Stimulated activated CD4-positive, alpha-beta T cell treated with anti-CD3 and anti-CD28 coated beads, Interleukin-2, amount 100 ng/mL, for 4 hours (primary cell): Measurements from ENCODE around the gene MDP1.

Experiments
- DNase-seq: peaks from one replicate; pipeline ENCODE4 v3.0.0-alpha.2; 2020; ENCODE audit warnings: low read depth

Gene MDP1

DNA sequence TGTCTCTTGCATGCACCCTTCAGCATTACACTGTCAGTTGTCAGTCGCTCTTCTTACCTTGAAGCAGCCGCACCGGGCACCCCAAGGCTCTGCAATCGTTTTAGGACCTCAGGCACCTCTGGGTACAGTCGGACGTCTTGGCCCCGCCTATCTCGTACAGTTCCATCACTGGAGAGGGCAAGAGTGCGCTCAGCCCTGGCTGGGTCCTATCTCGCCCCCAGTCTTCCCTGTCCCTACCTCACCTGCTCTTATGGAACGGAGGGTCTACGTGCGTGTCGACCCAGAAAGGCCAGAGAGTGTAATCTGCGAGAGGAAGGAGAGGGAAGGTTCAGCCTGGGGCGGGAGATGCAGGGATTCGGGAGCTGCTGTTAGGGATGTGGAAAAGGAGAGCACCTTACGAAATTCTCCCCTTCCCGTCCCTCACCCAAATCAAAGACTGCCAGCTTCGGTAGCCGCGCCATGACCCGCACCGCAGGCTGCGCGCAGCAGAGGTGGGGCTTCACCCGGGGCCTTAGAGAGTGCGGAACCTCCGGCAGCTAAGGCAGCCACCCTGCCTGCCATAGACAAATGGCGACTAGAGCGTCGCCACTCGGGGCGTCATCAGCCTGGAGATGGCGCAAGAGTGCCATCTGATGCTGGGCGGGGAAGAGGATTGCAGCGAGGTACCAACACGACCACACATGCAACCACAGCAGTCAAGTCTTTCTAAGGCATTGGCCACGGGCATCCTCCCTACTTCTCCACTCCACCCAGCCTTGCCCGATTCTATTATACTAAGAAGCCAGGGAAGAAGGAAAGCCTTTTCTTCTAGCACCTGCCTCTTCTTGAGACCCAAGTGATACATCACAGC lies at the start of gene MDP1:
Gene MDP1, minus strand, starts transcription at position 572 of the 850 bp plus-strand sequence. Its CDS starts 111 bp downstream, at position 461.
- DNase-seq: peak; percentile 78

DNA sequence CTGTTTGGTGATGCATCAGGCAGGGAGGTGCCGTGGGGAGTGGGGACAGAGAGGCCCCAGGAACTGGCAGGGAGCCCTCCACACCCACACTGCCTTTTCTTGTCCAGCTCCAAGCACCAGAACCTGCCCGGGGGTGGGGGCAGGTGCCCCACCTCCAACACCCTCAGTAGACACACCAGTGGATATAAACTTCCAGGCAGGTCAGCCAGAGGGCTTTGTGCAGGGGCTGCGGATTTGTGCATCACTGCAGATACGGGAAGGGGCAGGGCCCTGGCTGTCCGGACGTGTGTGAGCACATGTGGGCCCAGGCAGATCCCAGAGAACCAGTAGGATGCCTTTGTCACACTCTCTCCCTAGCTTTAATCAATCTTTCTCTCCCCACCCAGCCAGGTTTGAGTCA lies 48.4 kb upstream of the MDP1 start:
- no peak for DNase-seq

DNA sequence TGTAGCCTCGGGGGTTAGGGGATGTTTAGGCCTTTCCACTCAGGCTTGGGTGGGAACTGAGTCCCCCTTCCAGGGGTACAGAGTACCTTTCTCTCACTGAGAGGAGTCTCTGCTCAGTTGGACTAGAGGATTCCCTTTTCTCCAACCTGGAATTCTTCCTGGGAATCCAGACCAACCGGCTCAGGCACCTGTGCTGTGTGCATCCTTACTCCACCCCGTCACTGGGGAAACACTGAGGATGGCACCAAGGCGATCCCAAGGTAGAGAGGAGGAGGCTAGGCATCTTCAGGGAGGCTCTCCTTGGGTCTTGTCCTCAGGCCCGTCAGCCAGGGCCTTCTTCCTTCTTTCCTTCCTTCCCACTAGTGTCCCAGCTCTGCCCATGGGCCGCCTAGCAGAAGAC lies 48.0 kb upstream of the MDP1 start:
- no peak for DNase-seq

DNA sequence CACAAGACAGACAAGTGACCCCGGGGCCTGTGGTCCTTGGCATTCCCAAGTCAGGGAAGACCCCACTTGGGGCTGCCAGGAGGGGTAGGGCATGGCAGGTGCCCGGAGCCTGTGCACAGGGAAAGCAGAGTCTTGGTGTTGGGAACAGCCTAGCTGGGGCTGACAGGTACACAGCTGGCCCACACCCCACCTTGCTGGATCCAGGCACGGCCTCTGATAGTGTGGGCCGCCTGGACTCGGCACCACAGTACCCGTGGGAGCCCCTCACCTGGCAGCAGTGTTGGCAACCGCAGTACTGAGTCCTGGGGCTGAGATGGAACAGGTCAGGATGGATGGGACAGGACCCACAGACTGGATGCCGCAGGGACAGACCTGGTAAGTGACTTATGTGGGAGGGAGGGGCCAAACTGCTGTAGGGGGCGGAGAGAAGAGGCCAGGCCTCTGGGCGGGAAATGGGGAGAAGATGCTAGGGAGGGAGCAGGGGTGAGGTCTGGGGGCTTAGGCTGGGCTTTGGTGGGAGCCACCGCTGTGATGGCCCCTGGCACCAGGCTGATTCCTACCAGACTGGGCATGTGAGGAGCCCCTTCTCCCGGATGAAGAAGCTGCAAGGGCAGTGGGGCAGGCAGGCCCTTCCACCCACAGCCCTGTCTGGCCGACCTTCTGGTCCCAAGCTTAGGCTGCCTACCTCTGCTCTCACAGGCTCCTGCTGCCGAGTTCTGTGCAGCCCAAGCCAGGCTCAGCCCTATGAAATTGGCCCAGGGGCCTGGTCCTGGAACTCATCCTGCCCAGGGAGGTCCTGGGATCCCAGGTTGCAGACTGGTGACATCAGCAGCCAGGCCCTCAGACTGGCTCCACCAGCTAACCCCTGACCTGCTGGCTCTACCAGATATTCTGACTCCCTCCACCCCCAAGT lies 47.2 kb upstream of the MDP1 start, which contains the start of gene TGM1:
Gene TGM1, minus strand, starts transcription at position 357 of the 913 bp plus-strand sequence. CDS start 825 bp downstream, outside the sequence.
- DNase-seq: no peak

DNA sequence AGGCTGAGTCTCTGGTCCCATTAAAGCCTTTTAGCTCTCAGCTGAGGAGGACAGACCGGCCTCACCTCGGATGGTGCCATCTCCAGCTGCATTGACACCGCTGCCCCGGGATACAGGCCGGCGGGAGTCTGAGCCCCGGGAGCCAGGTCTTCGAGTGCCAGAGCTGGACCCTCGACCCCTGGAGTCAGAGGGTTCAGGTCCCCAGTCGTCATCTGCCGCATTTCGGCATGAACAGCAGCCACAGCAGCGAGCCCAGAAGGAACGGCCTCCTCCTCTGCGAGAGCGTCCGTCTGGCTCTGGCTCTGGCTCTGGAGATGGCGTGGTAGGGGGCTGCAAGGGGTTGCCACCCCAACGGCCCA lies 46.1 kb upstream of the MDP1 start:
- no peak for DNase-seq

DNA sequence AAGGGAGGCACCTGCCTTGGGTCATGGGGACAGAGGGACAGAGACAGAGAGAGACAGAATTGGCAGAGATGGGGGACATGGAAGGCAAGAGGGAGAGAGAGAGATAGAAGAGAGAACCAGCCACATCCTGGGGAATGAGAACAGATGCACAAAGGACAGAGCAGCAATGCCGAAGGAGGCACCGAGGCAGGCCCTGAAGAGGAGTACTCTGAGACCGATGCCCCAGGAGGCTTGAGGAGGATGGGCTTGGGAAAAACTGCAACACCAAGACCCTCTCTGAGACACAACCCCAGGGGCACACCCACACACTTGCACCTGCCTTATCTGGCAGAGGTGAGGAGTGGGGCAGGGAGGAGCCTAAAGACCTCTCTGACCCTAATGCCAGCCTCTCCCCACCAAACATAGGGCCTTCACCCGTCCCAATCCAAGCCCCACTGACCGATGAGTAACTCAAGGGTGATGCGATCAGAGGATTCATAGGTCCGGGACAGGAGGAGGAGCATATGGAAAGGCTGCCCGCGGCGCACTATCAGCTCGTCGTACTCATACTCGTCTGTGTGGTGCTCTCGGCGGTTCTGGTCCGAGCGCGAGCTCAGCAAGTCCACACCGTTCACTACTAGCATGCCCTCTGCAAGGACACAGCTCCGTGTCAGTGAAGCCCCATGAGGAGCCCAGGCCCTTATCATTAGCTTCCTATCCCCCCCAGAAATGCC lies 45.5 kb upstream of the MDP1 start:
- DNase-seq: no peak

DNA sequence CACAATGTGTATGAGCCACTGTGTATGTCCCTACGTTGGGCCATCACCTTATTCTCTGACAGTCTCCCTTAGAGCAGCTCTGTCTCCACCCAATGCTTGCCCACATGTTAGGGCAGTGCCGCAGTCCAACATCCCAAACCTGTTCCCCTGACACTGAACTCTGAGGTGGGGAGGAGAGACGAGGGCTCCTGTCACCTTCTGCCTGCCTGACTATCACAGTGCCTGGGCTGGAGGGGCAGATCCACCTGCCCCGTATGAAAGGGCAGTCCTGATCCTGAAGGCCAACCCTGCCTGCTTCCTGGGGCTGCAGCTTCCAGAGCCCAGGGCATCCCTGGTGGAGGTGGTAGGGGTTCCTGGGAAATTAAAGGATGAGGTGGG lies 44.9 kb upstream of the MDP1 start:
- no peak for DNase-seq

DNA sequence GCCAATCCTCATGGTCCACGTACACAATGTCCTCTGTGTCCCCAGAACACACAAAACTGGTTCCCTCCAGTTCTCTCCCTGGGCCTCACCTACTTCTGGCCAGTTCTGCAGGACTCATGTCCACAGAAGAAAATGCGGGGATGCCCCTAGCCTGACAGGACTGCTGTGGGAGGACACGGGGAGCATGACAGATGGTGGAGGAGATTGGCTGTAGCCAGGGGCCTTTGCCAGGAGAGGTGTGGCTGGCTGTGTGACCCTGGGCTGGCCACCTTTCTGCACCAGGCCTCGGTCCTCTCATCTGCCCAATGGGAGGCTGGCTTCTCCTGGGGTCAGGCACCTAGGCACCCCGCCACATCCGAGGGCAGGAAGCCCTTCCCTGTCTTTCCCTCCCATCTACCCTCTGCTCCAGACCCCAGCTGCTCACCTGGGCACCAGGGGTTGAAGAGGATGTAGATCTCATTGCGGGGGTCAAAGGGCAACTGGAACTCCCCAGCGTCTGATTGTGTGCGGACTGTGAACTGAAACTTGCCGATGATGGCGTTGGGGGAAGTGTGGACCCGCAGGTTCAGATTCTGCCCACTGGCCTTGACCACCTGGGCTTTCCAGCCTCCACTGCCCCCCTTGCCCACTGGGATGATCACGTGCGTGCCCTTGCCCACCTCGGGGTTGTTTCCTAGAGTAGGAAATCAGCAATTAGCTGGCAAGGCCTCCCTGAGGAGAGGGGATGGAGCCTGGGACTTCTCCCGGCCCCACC lies 44.3 kb upstream of the MDP1 start:
- no peak for DNase-seq

DNA sequence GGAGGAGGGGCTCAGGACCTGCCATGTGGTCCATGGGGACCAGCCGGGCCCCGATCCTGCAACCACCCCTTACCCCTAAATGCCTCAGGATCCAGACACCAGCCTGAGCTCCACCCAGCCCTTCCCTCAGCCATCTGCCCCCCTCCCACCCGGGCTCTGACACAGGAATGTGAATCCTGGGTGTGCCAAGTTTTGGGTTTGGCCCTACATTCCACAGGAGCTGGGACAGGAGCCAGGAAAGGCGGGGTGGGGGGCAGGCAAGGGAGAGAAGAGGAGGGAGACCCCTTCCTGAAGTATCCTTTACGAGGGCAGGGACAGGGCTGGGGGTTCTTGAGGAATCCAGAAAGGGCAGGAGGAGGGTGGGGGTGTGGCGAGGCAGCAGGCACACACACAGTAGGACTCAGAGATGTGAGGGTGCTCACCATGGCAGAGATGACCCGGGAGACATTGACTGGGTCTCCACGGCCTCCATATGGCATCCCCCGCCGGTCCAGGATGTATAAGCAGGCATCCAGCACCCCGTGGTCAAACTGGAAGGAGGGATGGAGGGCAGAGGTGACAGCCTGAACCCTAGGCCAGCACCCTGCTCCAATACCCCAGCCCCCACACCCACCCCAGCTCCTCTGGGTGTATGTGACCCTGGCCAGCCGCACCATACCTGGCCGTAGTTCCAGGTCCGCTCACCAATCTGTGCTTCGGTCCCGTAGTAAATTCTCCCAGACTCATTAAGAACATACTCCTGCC lies 43.6 kb upstream of the MDP1 start:
- no peak for DNase-seq

DNA sequence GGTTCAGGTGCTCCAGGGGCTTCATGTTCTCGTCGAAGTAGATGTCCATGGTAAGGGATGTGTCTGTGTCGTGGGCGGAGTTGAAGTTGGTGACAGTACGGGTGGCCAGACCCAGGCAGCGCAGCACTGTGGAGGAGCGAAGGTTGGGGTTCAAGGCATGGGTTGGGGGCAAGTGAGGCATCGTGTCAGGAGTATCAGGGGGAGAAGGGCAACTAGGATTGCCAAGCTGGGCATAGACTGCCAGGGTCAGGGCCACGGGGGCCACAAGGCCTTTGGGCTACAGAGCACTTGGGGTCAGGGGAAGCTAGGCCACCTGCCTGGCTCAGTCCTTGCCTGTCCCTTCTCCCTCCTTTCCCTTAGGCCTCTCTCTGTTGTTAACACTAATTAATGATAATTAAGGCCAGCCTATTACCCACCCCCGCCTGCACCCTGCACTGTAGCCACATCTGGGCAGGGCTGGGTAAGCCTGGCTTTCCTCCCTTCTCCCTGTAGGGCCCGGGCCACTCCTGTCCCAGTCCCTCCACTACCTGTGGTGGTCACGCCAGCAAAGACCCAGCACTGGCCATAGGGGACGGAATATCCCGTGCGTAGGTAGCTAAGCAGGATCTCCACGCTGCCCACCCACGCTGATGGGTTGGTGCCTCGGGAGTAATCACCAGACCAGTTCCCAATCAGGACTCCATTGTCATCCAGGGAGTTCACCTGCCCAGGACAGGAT lies 42.8 kb upstream of the MDP1 start:
- no peak for DNase-seq

DNA sequence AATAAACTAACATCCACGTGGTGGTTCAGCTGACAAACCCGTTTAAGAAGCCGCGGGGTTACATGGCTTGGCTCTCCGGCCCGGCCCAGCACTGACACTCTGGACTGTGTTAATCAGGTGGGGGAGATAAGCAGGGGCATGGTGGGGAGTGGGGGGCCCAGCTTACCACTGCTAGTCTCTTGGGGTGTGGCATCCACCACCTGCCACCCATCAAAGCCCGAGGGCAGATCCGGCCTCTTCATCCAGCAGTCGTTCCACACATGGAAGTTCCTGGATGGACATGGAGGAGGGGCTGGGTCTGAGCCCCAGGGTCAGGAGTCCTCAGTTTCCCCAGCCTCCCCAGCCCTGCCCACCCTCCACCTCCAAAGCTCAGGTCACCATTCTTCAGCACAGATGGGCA lies 42.3 kb upstream of the MDP1 start:
- DNase-seq: no peak

DNA sequence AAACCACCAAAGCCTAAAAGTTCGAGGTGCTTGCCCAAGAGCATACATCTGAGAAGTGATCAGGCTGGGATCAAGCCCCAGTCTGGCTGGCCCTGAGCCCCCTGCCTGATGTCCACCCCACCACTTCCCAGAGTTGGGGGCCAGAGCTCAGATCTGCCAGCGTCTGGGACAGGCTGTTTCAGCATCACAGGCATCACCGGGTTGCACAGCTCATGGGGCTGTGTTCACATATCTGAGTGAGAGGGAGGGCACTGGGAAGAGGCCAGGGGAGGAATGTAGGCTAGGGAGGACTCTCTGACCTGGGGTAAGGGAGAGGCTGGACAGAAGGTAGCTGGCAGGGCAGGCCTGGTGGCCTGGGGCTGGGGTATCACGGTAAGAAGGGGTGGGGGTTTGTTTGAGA lies 41.1 kb upstream of the MDP1 start:
- DNase-seq: no peak

DNA sequence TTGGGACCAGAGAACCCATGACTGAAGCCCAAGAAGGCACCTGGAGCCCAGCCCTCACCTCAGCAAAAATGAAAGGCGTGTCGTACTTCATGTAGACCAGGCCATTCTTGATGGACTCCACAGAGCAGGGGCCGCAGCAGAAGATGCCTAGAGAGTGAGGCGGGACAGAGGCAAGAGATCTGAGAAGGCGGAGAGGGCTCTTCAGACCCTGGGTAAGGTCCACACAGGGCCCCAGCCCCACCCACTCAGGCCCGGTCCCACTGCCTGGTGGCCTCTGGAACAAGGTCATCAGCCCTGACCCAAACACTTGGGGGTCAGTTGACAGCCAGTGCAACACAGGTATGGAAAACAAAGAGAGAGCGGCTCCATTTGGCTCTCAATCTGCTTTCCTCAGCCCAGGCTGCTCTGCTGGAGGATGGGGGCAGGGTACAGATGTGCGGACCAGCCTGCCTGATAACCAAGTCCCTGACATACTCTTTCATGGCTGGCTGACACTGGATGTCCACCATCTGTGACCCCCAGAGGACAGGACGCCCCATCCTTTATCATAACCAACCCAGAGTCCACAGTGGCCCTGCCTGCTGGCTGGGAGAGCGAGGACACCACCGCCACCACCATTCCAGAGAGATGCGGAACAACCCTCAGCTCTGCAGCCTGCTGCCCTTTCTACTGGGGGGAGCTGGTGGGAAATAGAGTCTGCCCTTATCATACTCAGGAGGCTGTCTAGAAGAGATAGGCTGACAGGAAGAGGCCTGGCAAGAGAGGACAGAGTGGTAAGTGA lies 40.3 kb upstream of the MDP1 start:
- DNase-seq: no peak

DNA sequence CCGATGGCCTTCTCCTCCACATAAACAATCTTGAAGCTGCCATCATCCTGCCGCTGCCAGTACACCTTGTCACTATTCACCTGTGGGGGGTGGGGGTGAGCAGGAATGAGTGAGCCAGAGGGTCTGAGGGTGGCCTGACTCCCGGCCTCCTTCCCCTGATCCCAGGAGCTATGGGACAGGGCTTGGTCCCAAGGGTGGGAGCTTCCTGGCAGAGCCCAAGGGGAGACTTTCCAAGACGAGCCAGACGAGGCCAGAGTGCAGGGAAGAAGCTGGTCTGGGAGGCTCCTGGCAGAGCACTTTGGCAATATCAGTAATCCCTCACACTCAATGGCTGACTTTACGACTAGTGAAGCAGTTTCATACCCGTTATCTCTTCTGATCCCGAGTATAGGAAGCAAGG lies 39.6 kb upstream of the MDP1 start:
- no peak for DNase-seq

DNA sequence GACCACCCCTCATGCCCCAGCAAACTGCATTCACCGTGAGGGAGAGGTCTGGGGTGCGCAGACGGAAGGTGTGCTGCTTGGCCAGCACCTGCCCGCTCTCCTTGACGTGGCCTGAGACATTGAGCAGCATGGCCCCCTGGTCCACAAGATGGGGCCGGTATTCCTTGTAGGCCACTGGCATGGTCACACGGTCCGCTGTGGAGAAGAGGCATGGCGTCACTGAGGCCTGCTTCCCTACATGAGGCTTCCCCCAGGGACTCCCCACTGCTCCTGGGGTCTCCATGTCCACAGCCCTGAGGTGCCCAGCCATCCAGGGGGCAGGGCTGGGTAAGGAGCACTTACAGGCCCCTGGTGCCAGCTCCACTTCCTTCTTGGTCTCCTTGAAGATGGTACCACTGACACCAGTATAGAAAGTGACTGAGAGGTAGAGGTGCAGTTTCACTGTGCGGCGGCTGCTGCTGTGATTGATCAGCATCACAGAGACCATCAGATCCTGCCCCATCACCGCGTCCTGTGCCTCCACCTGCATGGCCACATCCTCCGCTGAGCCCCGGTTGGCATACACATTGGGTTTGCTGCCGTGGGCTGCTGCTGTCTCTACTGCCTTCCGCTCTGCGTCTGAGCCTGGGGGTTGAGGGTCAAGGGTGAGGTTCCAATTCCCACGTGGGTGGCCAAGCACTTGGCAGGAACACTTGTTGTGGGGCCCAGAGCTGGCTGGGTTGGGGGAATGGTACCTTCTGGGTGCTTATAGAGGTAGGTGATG lies 38.9 kb upstream of the MDP1 start:
- DNase-seq: no peak

DNA sequence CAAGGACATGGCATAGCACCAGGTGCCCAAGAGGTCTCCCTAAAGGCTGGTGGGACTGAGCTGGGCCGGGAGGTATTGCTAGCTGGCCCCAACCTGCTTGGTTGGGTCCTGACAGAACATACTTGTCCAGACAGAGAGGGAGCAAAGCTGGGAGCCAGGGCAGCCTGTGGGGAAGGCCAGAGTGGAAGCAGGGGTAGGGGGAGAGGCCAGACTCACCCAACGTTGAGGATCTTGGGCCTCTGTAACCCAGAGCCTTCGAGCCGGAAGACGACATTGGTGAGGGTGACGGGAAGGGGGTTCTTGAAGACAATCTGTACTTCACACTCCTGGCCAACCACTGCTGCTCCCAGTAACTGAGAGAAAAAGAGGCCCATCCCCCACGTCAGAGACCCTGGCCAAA lies 38.1 kb upstream of the MDP1 start:
- DNase-seq: no peak

DNA sequence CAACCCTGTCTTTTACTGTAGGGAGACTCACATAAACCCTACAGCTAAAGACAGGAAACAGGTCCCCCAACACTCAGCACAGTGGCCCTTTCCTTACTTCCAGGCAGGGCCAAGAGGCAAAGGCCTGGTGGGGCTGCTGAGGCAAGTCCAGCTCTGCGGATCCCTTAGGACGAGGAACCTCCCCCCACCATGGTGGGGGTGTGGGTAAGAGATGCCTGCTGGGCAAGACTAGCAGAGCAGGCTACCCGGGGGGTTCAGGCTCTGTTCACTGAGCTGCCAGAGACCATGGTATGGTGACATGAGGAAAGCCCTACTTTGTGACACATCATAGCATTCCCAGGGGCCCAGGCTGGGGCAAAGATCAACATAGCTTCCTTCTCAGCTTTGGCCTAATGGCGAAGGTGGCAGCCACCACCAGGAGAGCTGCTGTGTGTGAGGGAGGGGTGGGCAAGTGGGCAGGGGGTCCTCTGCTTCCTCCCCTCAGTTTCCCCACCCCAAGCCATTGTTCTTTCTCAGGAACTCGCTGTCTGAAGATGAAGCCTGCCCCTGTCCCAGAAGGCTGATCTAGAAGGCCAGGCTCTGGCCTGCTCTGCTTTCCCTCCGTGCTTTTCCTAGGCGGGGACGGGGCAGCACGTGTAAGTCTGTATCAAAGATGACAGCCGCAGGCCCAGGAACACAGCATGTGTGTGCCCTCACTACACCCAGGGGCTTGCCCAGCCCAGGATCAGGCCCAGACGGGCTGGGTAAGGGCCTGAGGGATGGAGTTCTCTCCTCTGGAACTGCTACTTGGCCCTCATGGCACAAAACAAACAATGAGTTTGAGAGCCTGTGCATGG lies 36.6 kb upstream of the MDP1 start:
- DNase-seq: no peak

DNA sequence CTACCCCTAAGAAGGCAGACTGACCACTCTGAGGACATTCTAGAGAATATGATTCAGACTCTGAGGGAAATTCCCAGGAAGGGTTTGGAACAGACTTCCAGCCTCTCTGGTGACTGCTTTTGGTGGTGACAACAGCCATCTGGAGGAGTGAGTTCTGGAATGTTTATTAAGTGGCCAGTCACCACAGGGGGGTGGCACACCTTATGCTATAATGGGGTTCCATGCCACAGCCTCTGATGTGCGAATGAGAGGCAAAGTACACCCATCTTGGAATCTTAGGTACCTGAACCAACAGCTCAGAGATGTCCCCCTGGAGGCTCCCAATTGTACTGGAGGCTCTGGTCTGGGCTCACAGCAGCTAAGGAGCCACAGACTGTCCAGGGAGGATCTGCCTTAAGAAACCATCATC lies 36.0 kb upstream of the MDP1 start:
- DNase-seq: no peak
